Adipocyte (in vitro differentiated cells): ENCODE results near the gene LRRC8C.
"Not testable (repeated sequence)": the region's sequence is repeated elsewhere in the genome, so short reads cannot be mapped to it uniquely, and the experiment has no call there.

Experiments
- DNase-seq: peaks from one replicate; pipeline ENCODE4 v3.0.0-alpha.2; 2015; ENCODE audit warnings: low read depth
- H3K27me3 ChIP-seq: replicated peaks from 2 replicates; pipeline ENCODE4 v1.7.0; 2013; ENCODE audit warnings: mild to moderate bottlenecking, low read length, moderate library complexity; ENCODE audit not compliant: control insufficient read depth, insufficient read depth
- H3K36me3 ChIP-seq: 2 replicates; pipeline ENCODE4 v1.7.0; 2013; ENCODE audit warnings: low read length, mild to moderate bottlenecking, moderate library complexity; ENCODE audit not compliant: control insufficient read depth, insufficient read depth, severe bottlenecking
- H3K4me1 ChIP-seq: 2 replicates; pipeline ENCODE4 v1.7.0; 2013; ENCODE audit warnings: mild to moderate bottlenecking, low read length, moderate library complexity; ENCODE audit not compliant: control insufficient read depth, insufficient read depth
- H3K4me3 ChIP-seq: 2 replicates; pipeline ENCODE4 v1.7.0; 2013; ENCODE audit warnings: mild to moderate bottlenecking, low read length, moderate library complexity
- H3K9ac ChIP-seq: 2 replicates; pipeline ENCODE4 v1.7.0; 2013; ENCODE audit warnings: mild to moderate bottlenecking, low read length, moderate library complexity
- H3K9me3 ChIP-seq: 2 replicates; pipeline ENCODE4 v1.7.0; 2013; ENCODE audit warnings: mild to moderate bottlenecking, low read length, moderate library complexity; ENCODE audit not compliant: control insufficient read depth

Gene LRRC8C

GRCh38 chr1:89698020-89698560 lies 65.2 kb downstream of the LRRC8C start:
- no peaks in the 10 kb centered on the region for H3K4me1 ChIP-seq
- DNase-seq: peak; percentile 49

GRCh38 chr1:89698624-89699023 lies 65.7 kb downstream of the LRRC8C start:
- Histone ChIP-seq H3K9me3 (no peaks in the 10 kb centered on the region), H3K36me3 (no peaks in the 10 kb centered on the region), H3K27me3 (no peaks in the 10 kb centered on the region), H3K4me1 (no peaks in the 10 kb centered on the region), H3K9ac (no peak overlapping the region), H3K4me3 (no peak overlapping the region)
- DNase-seq: no peak

More at GRCh38 chr1:89698020-89698560, 65.2 kb downstream of the LRRC8C start:
- Histone ChIP-seq H3K9ac (no peak overlapping the region), H3K27me3 (no peaks in the 10 kb centered on the region), H3K36me3 (no peaks in the 10 kb centered on the region), H3K4me3 (no peak overlapping the region), H3K9me3 (no peaks in the 10 kb centered on the region)

- no peak overlapping the region for H3K4me3 ChIP-seq
- H3K27me3 ChIP-seq: no peaks in the 10 kb centered on the region
- H3K9ac ChIP-seq: no peak overlapping the region
- DNase-seq: no peak
- no peaks in the 10 kb centered on the region for H3K9me3 ChIP-seq
- no peaks in the 10 kb centered on the region for H3K4me1 ChIP-seq
- H3K36me3 ChIP-seq: no peaks in the 10 kb centered on the region
Observed at GRCh38 chr1:89699451-89699986, 66.6 kb downstream of the LRRC8C start.

DNA sequence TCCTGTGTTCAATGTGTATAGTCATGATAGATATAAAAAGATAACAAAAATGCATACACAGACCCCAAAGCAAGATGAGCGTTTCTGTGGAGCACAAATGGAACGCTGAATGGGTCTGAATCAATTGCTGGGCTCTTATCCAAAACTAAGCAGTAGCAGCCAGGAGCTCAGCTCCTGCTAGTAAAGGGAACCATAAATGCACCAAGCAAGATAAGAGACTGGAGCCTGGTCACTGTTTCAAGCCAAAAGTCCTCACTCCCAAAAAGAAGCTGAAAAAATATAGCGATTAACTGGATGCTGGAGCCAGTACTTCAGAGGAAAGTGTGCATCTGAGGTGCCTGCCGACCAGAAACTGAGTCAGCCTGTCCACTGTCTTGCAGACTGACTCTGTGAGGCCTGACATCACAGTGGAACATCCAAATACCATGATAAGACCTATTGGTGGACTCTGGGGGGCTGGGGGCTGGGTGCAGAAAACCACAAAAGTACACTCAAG lies 68.9 kb downstream of the LRRC8C start:
- DNase-seq: no peak
- Histone ChIP-seq H3K9me3 (no peaks in the 10 kb centered on the region), H3K4me3 (no peak overlapping the region), H3K9ac (no peak overlapping the region), H3K4me1 (no peaks in the 10 kb centered on the region), H3K36me3 (no peaks in the 10 kb centered on the region), H3K27me3 (no peaks in the 10 kb centered on the region)

DNA sequence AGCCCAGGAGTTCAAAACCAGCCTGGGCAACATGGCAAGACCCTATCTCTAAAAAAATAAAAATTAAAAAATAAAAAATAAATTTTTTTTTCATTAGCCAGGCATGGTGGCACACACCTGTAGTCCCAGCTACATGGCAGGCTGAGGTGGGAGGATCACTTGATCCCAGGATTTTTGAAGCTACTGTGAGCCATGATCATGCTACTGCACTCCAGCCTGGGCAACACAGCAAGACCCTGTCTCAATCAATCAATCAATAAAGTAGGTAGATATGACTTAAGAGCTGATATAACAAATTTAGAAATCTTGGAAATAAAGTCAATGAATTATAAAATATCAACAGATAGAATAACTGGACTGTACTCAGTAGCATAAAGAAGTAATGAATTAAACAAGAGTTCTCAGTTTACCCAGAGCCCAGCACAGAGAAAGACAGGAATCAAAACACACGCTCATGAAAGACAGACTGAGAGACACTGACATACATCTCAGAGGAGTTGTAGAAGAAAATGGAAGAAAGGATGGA lies 69.7 kb downstream of the LRRC8C start:
- H3K36me3 ChIP-seq: no peaks in the 10 kb centered on the region
- no peaks in the 10 kb centered on the region for H3K9me3 ChIP-seq
- no peak overlapping the region for H3K9ac ChIP-seq
- no peaks in the 10 kb centered on the region for H3K27me3 ChIP-seq
- DNase-seq: no peak
- no peaks in the 10 kb centered on the region for H3K4me1 ChIP-seq
- no peak overlapping the region for H3K4me3 ChIP-seq

- H3K36me3 ChIP-seq: no peaks in the 10 kb centered on the region
- H3K27me3 ChIP-seq: no peaks in the 10 kb centered on the region
- no peaks in the 10 kb centered on the region for H3K9me3 ChIP-seq
- H3K4me3 ChIP-seq: no peak overlapping the region
- no peak for DNase-seq
- H3K4me1 ChIP-seq: no peaks in the 10 kb centered on the region
- H3K9ac ChIP-seq: no peak overlapping the region
Observed at GRCh38 chr1:89703469-89703868, 70.5 kb downstream of the LRRC8C start.

DNA sequence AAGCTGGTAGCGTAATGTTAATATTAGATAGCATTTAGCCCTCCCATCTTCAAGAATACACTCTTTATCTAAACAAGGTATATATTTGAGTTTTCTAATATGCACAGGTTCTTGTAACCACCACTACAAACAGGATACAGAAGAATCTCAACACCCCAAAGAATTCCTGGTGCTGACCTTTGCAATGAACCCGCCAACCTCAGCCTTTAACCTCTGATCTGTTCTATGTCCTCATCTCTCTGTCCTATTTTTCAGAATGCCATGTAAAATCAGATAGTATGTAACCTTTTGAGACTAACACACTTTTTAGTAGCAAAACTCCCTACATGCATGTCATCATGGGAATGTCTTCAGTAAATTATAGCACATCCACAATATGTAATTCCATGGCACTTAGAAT lies 71.1 kb downstream of the LRRC8C start:
- no peaks in the 10 kb centered on the region for H3K4me1 ChIP-seq
- no peak overlapping the region for H3K9ac ChIP-seq
- no peak overlapping the region for H3K4me3 ChIP-seq
- DNase-seq: no peak
- H3K9me3 ChIP-seq: no peaks in the 10 kb centered on the region
- H3K27me3 ChIP-seq: no peaks in the 10 kb centered on the region
- no peaks in the 10 kb centered on the region for H3K36me3 ChIP-seq

DNA sequence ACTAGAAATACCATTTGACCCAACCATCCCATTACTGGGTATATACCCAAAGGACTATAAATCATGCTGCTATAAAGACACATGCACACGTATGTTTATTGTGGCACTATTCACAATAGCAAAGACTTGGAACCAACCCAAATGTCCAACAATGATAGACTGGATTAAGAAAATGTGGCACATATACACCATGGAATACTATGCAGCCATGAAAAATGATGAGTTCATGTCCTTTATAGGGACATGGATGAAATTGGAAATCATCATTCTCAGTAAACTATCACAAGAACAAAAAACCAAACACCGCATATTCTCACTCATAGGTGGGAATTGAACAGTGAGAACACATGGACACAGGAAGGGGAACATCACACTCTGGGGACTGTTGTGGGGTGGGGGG lies 72.0 kb downstream of the LRRC8C start:
- H3K9me3 ChIP-seq, H3K27me3 ChIP-seq, H3K36me3 ChIP-seq, H3K4me1 ChIP-seq, DNase-seq, H3K9ac ChIP-seq, H3K4me3 ChIP-seq: not testable (repeated sequence)

- no peak for DNase-seq
- Histone ChIP-seq H3K9me3 (no peaks in the 10 kb centered on the region), H3K4me1 (no peaks in the 10 kb centered on the region), H3K36me3 (no peaks in the 10 kb centered on the region), H3K27me3 (no peaks in the 10 kb centered on the region), H3K9ac (no peak overlapping the region), H3K4me3 (no peak overlapping the region)
Observed at GRCh38 chr1:89705901-89706699, 73.2 kb downstream of the LRRC8C start.

DNA sequence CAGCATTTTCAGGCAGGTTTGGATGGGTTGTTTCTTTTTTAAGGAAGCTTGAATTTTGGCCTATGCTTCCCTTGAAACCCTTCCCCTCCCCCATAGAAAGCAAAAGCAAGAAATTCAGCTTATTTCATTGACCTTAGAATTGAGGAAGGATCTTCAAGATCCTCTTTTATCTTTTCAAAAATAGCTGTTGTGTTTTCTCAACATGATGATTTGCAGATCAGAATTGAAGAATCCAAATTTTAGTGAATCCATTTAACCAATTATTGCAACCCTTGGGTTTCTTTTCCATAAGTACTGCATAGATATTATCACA lies 73.7 kb downstream of the LRRC8C start:
- no peak overlapping the region for H3K9ac ChIP-seq
- no peak for DNase-seq
- H3K36me3 ChIP-seq: no peaks in the 10 kb centered on the region
- H3K4me1 ChIP-seq: no peaks in the 10 kb centered on the region
- H3K4me3 ChIP-seq: no peak overlapping the region
- H3K9me3 ChIP-seq: no peaks in the 10 kb centered on the region
- H3K27me3 ChIP-seq: no peaks in the 10 kb centered on the region

GRCh38 chr1:89708751-89709375 lies 75.9 kb downstream of the LRRC8C start:
- no peaks in the 10 kb centered on the region for H3K9me3 ChIP-seq
- peaks cover 4% of the 10 kb centered on the region for H3K36me3 ChIP-seq
- H3K4me3 ChIP-seq: no peak overlapping the region
- H3K9ac ChIP-seq: no peak overlapping the region
- no peaks in the 10 kb centered on the region for H3K27me3 ChIP-seq
- H3K4me1 ChIP-seq: no peaks in the 10 kb centered on the region
- no peak for DNase-seq
